Body of pancreas (tissue), 4 donors: ENCODE data around the gene C19orf12.

Experiments used
- CTCF ChIP-seq, 7 experiments: fragments of 450-650 bp in 4 of 7; fragments of 200-600 bp in 3 of 7; sonication (generic) in 3 of 7; IDR thresholded peaks; one replicate each; pipeline ENCODE4 v1.5.1; 2016 to 2019; ENCODE audit warnings: antibody characterized with exemption in 7 of 7
- POLR2A ChIP-seq, 3 donors: fragments of 450-650 bp; IDR thresholded peaks; one replicate each; pipeline ENCODE4 v1.6.1; 2016; ENCODE audit warnings: antibody characterized with exemption in 3 of 3, mild to moderate bottlenecking in 2 of 3

- no peak for TF ChIP-seq CTCF (IDR thresholded peaks at IDR 0.05)
- no peak for TF ChIP-seq POLR2A (IDR thresholded peaks at IDR 0.05)
Measured at GRCh38 chr19:29700498-29700897, 14.6 kb downstream of the C19orf12 start.
